Trophoblast cell (in vitro differentiated cells and primary cell): ENCODE measurements around the gene F10.

Source experiments
- DNase-seq, 2 donors: peaks; one replicate each; pipeline ENCODE4 v3.0.0-alpha.2; 2016
- H2AFZ ChIP-seq: 2 replicates; pipeline ENCODE4 v1.6.1; 2013; ENCODE audit warnings: low read length, moderate library complexity, mild to moderate bottlenecking; ENCODE audit not compliant: insufficient read depth, poor library complexity
- H2AK5ac ChIP-seq: 2 replicates; pipeline ENCODE4 v1.6.1; 2013; ENCODE audit warnings: mild to moderate bottlenecking, low read length
- H2BK120ac ChIP-seq: 2 replicates; pipeline ENCODE4 v1.6.1; 2013; ENCODE audit warnings: low read length, mild to moderate bottlenecking, moderate library complexity; ENCODE audit not compliant: insufficient read depth, poor library complexity
- H2BK12ac ChIP-seq: 2 replicates; pipeline ENCODE4 v1.6.1; 2013; ENCODE audit warnings: mild to moderate bottlenecking, low read length, moderate library complexity
- H2BK5ac ChIP-seq: 2 replicates; pipeline ENCODE4 v1.6.1; 2013; ENCODE audit warnings: low read length, low read depth, moderate library complexity, mild to moderate bottlenecking; ENCODE audit not compliant: poor library complexity
- H3K14ac ChIP-seq: 2 replicates; pipeline ENCODE4 v1.6.1; 2013; ENCODE audit warnings: mild to moderate bottlenecking, low read length
- H3K18ac ChIP-seq: 2 replicates; pipeline ENCODE4 v1.6.1; 2013; ENCODE audit warnings: mild to moderate bottlenecking, low read length
- H3K23ac ChIP-seq: 2 replicates; pipeline ENCODE4 v1.6.1; 2013; ENCODE audit warnings: low read length
- H3K27ac ChIP-seq: 2 replicates; pipeline ENCODE4 v1.5.1; 2013; ENCODE audit warnings: low read depth, mild to moderate bottlenecking, inconsistent platforms, low read length, moderate library complexity
- H3K27me3 ChIP-seq: 2 replicates; pipeline ENCODE4 v1.6.1; 2013; ENCODE audit warnings: inconsistent platforms, mild to moderate bottlenecking, low read length, moderate library complexity; ENCODE audit not compliant: insufficient read depth
- H3K36me3 ChIP-seq, 2 experiments: 1 replicate in 1 of 2; 2 replicates in 1 of 2; pipeline ENCODE4 v1.6.1; 2013; ENCODE audit warnings: low read length in 2 of 2, mild to moderate bottlenecking in 2 of 2, moderate library complexity in 1 of 2; ENCODE audit not compliant: insufficient read depth in 2 of 2, control insufficient read depth in 1 of 2
- H3K4ac ChIP-seq: 2 replicates; pipeline ENCODE4 v1.6.1; 2013; ENCODE audit warnings: low read depth, mild to moderate bottlenecking, low read length, moderate library complexity
- H3K4me1 ChIP-seq, 2 experiments: 1 replicate in 1 of 2; 2 replicates in 1 of 2; pipeline ENCODE4 v1.6.1; 2013; ENCODE audit warnings: low read length in 2 of 2, mild to moderate bottlenecking in 2 of 2, moderate library complexity in 1 of 2; ENCODE audit not compliant: insufficient read depth in 2 of 2, control insufficient read depth in 1 of 2
- H3K4me2 ChIP-seq: 2 replicates; pipeline ENCODE4 v1.6.1; 2013; ENCODE audit warnings: inconsistent platforms, mild to moderate bottlenecking, low read length, moderate library complexity
- H3K4me3 ChIP-seq: 2 replicates; pipeline ENCODE4 v1.5.1; 2013; ENCODE audit warnings: mild to moderate bottlenecking, low read depth, low read length, inconsistent platforms
- H3K79me1 ChIP-seq: one replicate; pipeline ENCODE4 v1.6.1; 2013; ENCODE audit warnings: low read length
- H3K79me2 ChIP-seq: 2 replicates; pipeline ENCODE4 v1.6.1; 2013; ENCODE audit warnings: low read length, mild to moderate bottlenecking; ENCODE audit not compliant: control insufficient read depth, insufficient read depth, poor library complexity
- H3K9ac ChIP-seq: 2 replicates; pipeline ENCODE4 v1.6.1; 2013; ENCODE audit warnings: mild to moderate bottlenecking, low read length
- H3K9me3 ChIP-seq: 2 replicates; pipeline ENCODE4 v1.6.1; 2013; ENCODE audit warnings: low read depth, mild to moderate bottlenecking, control low read depth, inconsistent platforms, low read length; ENCODE audit not compliant: insufficient read depth
- H4K12ac ChIP-seq: 2 replicates; pipeline ENCODE4 v1.6.1; 2013; ENCODE audit warnings: low read depth, mild to moderate bottlenecking, low read length, moderate library complexity
- H4K8ac ChIP-seq: 2 replicates; pipeline ENCODE4 v1.6.1; 2013; ENCODE audit warnings: low read depth, mild to moderate bottlenecking, low read length, moderate library complexity
- H4K91ac ChIP-seq: one replicate; pipeline ENCODE4 v1.6.1; 2013; ENCODE audit warnings: low read depth, mild to moderate bottlenecking, low read length, moderate library complexity
- WGBS: extraction: QIAGEN DNeasy Blood & Tissue Kit; methylation state at CpG from one replicate; pipeline ENCODE4 v1.1.7; 2013; ENCODE audit warnings: missing lambda C conversion rate; ENCODE audit not compliant: insufficient read length, insufficient coverage; ENCODE audit errors: extremely low coverage; 5-methylcytosine and 5-hydroxymethylcytosine counted together

F10 gene

DNA sequence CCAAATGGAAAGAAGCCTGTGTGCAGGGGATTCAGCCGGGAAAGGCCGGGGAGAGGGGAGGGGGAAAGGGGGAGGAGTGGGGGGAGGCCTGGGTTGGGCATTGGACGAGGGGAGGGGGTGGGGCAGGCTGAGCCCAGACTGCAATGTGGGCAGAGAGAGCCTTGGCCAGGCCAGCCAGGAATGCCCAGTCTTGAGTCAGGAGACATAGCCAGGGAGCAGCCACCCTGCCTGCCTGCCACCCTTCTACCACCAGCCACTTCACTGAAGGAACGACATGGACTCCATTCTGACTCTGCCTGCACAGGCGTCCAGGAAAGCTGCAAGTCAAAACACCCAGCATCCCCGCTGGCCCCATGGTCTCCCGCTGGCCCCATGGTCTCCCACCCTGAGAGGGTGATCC is 36.3 kb downstream of the F10 start:
- DNase-seq, result no peak
- WGBS, result no CpG with 5 or more reads among the region's 7 CpGs

DNA sequence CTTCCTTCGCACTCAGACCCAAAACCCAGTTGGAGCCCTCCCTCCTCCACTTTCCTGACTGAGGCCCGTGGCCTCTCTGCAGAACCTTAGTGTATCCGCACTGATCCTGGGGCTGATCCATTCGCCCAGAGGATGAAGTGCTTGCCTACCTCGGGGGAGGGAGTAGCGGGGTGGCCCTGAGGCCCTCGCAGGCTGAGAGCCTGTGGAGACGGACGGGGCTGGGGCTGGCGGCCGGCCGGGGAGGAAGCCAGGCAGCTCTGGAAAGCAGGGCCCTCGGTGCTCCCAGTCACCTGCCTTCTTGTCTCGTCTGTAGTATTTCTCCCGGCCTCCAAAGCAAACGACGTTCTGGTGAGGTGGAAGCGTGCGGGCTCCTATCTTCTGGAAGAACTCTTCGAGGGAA is 37.1 kb downstream of the F10 start:
- Histone ChIP-seq H3K9ac (no peak overlapping the region), H3K27ac (no peak overlapping the region), H3K27me3 (no peaks in the 10 kb centered on the region), H3K4ac (no peak overlapping the region), H2BK5ac (no peak overlapping the region), H3K79me2 (no peaks in the 10 kb centered on the region), H4K8ac (no peak overlapping the region), H3K14ac (no peak overlapping the region), H3K4me2 (no peak overlapping the region), H2BK12ac (no peak overlapping the region), H3K36me3 (no peaks in the 10 kb centered on the region), H4K91ac (no peak overlapping the region), H3K23ac (no peak overlapping the region), H4K12ac (no peak overlapping the region), H3K18ac (no peak overlapping the region), H2AK5ac (no peak overlapping the region), H3K4me3 (no peak overlapping the region), H2AFZ (no peak overlapping the region), H3K4me1 (no peaks in the 10 kb centered on the region), H3K79me1 (no peaks in the 10 kb centered on the region), H2BK120ac (no peak overlapping the region), H3K9me3 (peaks cover 3% of the 10 kb centered on the region)
- no peak for DNase-seq
- no CpG with 5 or more reads among the region's 20 CpGs for whole genome bisulfite sequencing

More for the DNA sequence above, 36.3 kb downstream of the F10 start:
- no peak overlapping the region for H3K4me2 ChIP-seq
- peaks cover 0 to 2% of the 10 kb centered on the region in 2 experiments for H3K4me1 ChIP-seq
- H3K36me3 ChIP-seq, result no peaks in the 10 kb centered on the region
- no peaks in the 10 kb centered on the region for H3K79me2 ChIP-seq
- H3K4ac ChIP-seq, result no peak overlapping the region
- no peaks in the 10 kb centered on the region for H3K79me1 ChIP-seq
- H3K27me3 ChIP-seq, result no peaks in the 10 kb centered on the region
- H3K18ac ChIP-seq, result no peak overlapping the region
- H4K12ac ChIP-seq, result no peak overlapping the region
- no peak overlapping the region for H2AK5ac ChIP-seq
- no peak overlapping the region for H3K23ac ChIP-seq
- H2BK120ac ChIP-seq, result no peak overlapping the region
- H3K9ac ChIP-seq, result no peak overlapping the region
- H2BK5ac ChIP-seq, result no peak overlapping the region
- no peak overlapping the region for H3K4me3 ChIP-seq
- H2AFZ ChIP-seq, result no peak overlapping the region
- no peak overlapping the region for H2BK12ac ChIP-seq
- no peak overlapping the region for H4K91ac ChIP-seq
- peaks cover 3% of the 10 kb centered on the region for H3K9me3 ChIP-seq
- no peak overlapping the region for H3K14ac ChIP-seq
- H3K27ac ChIP-seq, result no peak overlapping the region
- H4K8ac ChIP-seq, result no peak overlapping the region

DNA sequence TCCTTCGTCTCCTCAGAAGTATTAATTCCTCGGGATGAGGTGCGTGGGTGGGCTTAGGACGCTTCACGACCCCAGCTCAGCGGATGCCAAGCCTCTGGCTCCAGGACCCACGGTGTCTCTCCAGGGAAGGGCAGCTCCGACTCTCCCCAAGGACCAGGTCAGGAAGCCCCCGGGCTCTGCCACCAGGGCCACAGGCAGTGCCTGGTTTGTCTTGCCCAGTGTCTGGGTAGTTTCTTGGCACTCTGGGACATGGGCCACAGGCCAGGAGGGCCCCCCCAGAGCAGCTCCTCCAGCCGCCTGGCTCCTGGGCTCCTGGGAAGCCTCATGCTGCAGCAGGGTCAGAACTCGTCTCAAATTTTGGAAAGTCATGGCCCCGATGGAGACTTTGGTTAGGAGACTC is 38.4 kb downstream of the F10 start:
- peaks cover 3% of the 10 kb centered on the region for H3K9me3 ChIP-seq
- H3K27ac ChIP-seq, result no peak overlapping the region
- H4K91ac ChIP-seq, result no peak overlapping the region
- H2AK5ac ChIP-seq, result no peak overlapping the region
- H3K4ac ChIP-seq, result no peak overlapping the region
- no peak overlapping the region for H2BK12ac ChIP-seq
- no peak for DNase-seq
- H4K12ac ChIP-seq, result no peak overlapping the region
- H3K79me1 ChIP-seq, result no peaks in the 10 kb centered on the region
- H4K8ac ChIP-seq, result no peak overlapping the region
- no peak overlapping the region for H3K4me3 ChIP-seq
- H3K14ac ChIP-seq, result no peak overlapping the region
- H3K18ac ChIP-seq, result no peak overlapping the region
- no peaks in the 10 kb centered on the region for H3K79me2 ChIP-seq
- H3K23ac ChIP-seq, result no peak overlapping the region
- H3K4me1 ChIP-seq, result no peaks in the 10 kb centered on the region
- WGBS, result no CpG with 5 or more reads among the region's 12 CpGs
- no peak overlapping the region for H2BK120ac ChIP-seq
- no peak overlapping the region for H2BK5ac ChIP-seq
- H3K36me3 ChIP-seq, result no peaks in the 10 kb centered on the region
- no peak overlapping the region for H3K4me2 ChIP-seq
- no peak overlapping the region for H3K9ac ChIP-seq
- no peak overlapping the region for H2AFZ ChIP-seq
- H3K27me3 ChIP-seq, result no peaks in the 10 kb centered on the region

DNA sequence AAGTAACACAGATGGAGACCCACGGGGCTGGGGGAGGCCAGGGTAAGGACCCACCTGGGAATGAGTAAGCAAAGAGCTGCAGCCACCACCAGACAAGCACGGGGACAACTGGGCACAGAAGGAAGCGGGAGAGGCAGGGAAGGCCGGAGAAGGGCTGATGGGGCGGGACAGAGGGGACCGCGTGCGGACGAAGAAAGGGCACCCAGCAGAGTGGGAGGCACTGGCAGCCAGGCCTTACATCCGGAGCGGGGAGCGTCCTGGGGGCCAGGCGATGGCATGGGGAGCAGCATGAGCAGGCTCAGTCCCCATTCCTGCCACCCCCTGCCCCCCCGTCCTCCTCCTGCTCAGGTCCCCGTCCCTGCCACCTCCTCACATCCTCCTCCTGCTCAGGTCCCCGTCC is 38.8 kb downstream of the F10 start:
- no peak overlapping the region for H3K23ac ChIP-seq
- peaks cover 2 to 3% of the 10 kb centered on the region in 2 experiments for H3K36me3 ChIP-seq
- H3K79me1 ChIP-seq, result no peaks in the 10 kb centered on the region
- no peaks in the 10 kb centered on the region for H3K4me1 ChIP-seq
- no peak overlapping the region for H3K14ac ChIP-seq
- H3K4me3 ChIP-seq, result no peak overlapping the region
- no peak overlapping the region for H4K8ac ChIP-seq
- peaks cover 1% of the 10 kb centered on the region for H3K9me3 ChIP-seq
- no peaks in the 10 kb centered on the region for H3K27me3 ChIP-seq
- H2AFZ ChIP-seq, result no peak overlapping the region
- H3K4me2 ChIP-seq, result no peak overlapping the region
- H2BK5ac ChIP-seq, result no peak overlapping the region
- no peak for DNase-seq
- no peak overlapping the region for H3K9ac ChIP-seq
- no peaks in the 10 kb centered on the region for H3K79me2 ChIP-seq
- no peak overlapping the region for H4K12ac ChIP-seq
- no peak overlapping the region for H4K91ac ChIP-seq
- no peak overlapping the region for H2AK5ac ChIP-seq
- H3K27ac ChIP-seq, result no peak overlapping the region
- H3K4ac ChIP-seq, result no peak overlapping the region
- no CpG with 5 or more reads among the region's 16 CpGs for WGBS
- H3K18ac ChIP-seq, result no peak overlapping the region
- H2BK12ac ChIP-seq, result no peak overlapping the region
- no peak overlapping the region for H2BK120ac ChIP-seq
